HepG2 (cell line): ENCODE data around the gene GSK3A. TPM values are rescaled to one million over a fixed set of nuclear protein-coding genes. Genes with fewer than 3 reads are reported as not detected.

Source experiments
- HDAC1 ChIP-seq: sonication (generic); formaldehyde crosslinking; IDR thresholded peaks from 2 replicates; pipeline ENCODE4 v1.5.1; 2020; ENCODE audit warnings: mild to moderate bottlenecking, missing genetic modification reagents
- HMGXB4 ChIP-seq, 2 experiments: sonication (generic) in 1 of 2; formaldehyde crosslinking in 1 of 2; IDR thresholded peaks; 2 replicates each; pipeline versions ENCODE4 v1.4.0 to v1.6.1; 2018 to 2020; ENCODE audit warnings: missing genetic modification reagents in 2 of 2, borderline replicate concordance in 1 of 2, low read depth in 1 of 2, mild to moderate bottlenecking in 1 of 2, missing biosample characterization in 1 of 2
- KDM5B ChIP-seq: sonication (generic); formaldehyde crosslinking; IDR thresholded peaks from 2 replicates; pipeline ENCODE4 v1.4.0; 2020; ENCODE audit warnings: missing genetic modification reagents, mild to moderate bottlenecking, borderline replicate concordance
- NCOA2 ChIP-seq: sonication (generic); formaldehyde crosslinking; IDR thresholded peaks from 2 replicates; pipeline ENCODE4 v1.8.0; 2022; ENCODE audit warnings: inconsistent platforms
- NFYB ChIP-seq: sonication (generic); formaldehyde crosslinking; IDR thresholded peaks from 2 replicates; pipeline ENCODE4 v1.4.0; 2020; ENCODE audit warnings: missing genetic modification reagents
- PCBP1 ChIP-seq: fragments of 200-400 bp; formaldehyde crosslinking; IDR thresholded peaks from 2 replicates; pipeline ENCODE4 v1.6.1; 2017; ENCODE audit warnings: mild to moderate bottlenecking, low read depth, low read length, borderline replicate concordance
- SP4 ChIP-seq: sonication (generic); formaldehyde crosslinking; IDR thresholded peaks from 2 replicates; pipeline ENCODE4 v1.8.1; 2023; ENCODE audit warnings: mild to moderate bottlenecking, missing genetic modification reagents
- ZMAT3 ChIP-seq: sonication (generic); formaldehyde crosslinking; conservative IDR thresholded peaks from 2 replicates; pipeline ENCODE4 v1.7.0; 2021; ENCODE audit warnings: missing genetic modification reagents
- ZNF142 ChIP-seq: sonication (generic); formaldehyde crosslinking; IDR thresholded peaks from 2 replicates; pipeline ENCODE4 v1.4.0; 2020; ENCODE audit warnings: missing genetic modification reagents
- ZNF552 ChIP-seq: sonication (generic); formaldehyde crosslinking; IDR thresholded peaks from 2 replicates; pipeline ENCODE4 v1.9.0; 2022; ENCODE audit warnings: missing genetic modification reagents, mild to moderate bottlenecking, borderline replicate concordance
- ZNF607 ChIP-seq: sonication (generic); formaldehyde crosslinking; IDR thresholded peaks from 2 replicates; pipeline ENCODE4 v1.5.1; 2020; ENCODE audit warnings: missing genetic modification reagents, mild to moderate bottlenecking, borderline replicate concordance
- ZNF670 ChIP-seq: sonication (generic); formaldehyde crosslinking; IDR thresholded peaks from 2 replicates; pipeline ENCODE4 v1.8.0; 2022; ENCODE audit warnings: mild to moderate bottlenecking, missing genetic modification reagents, borderline replicate concordance
- polyA plus RNA-seq, 8 experiments: library from polyadenylated mRNA; depleted of rRNA in 3 of 8; stranded (reverse) in 7 of 8; unstranded in 1 of 8; fragments of >200 nt; fragmentation: Illumina TruSeq in 4 of 8; extraction: Trizol in 4 of 8; gene quantifications; 2 replicates each; pipeline versions ENCODE4 v1.2.1 to v1.2.3, GENCODE V29; 2011 to 2016; ENCODE audit warnings: low read depth in 4 of 8, missing spikeins in 1 of 8, mixed read lengths in 1 of 8; ENCODE audit not compliant: insufficient read depth in 1 of 8
- total RNA-seq, 5 experiments: library from RNA; depleted of rRNA; stranded (reverse); fragments of >200 nt; fragmentation: Illumina TruSeq; extraction: Trizol; gene quantifications; 2 replicates each; pipeline ENCODE4 v1.2.3, GENCODE V29; 2016; ENCODE audit warnings: low read depth in 1 of 5
- TF ChIP-seq, protein P1 (sequence below): sonication (generic); formaldehyde crosslinking; IDR thresholded peaks from 2 replicates; pipeline ENCODE4 v1.4.0; 2020; ENCODE audit warnings: missing genetic modification reagents
- TF ChIP-seq, protein P2 (sequence below): sonication (generic); formaldehyde crosslinking; IDR thresholded peaks from 2 replicates; pipeline ENCODE4 v1.5.0; 2020; ENCODE audit warnings: mild to moderate bottlenecking, low read depth, missing genetic modification reagents, borderline replicate concordance

Gene GSK3A
- total and polyA plus RNA-seq, 2 of the 13 experiments (the other 11 are each of a cell fraction or from before 2014, with no cell fraction given), result 16.9 to 52.5 TPM

- peak; percentile 99 for TF ChIP-seq NFYB
- peak; percentile 88; the same call in 1 of the 2 replicates for TF ChIP-seq PCBP1
- TF ChIP-seq HDAC1 (CRISPR knock-in tag), result peak; percentile 89
- TF ChIP-seq ZNF670, result 0 out of 2 replicates have a peak, but pooled peaks have one; percentile 64
- TF ChIP-seq ZNF142 (CRISPR knock-in tag), result no peak
- peak; percentile 82 to 87 for TF ChIP-seq HMGXB4 (CRISPR knock-in tag; IDR thresholded peaks at IDR 0.05; ENCODE audit: borderline replicate concordance in 1 of 2, low read depth in 1 of 2)
- peak; percentile 86; the same call in 1 of the 2 replicates for TF ChIP-seq ZMAT3
- TF ChIP-seq SP4 (CRISPR knock-in tag), result peak; percentile 84
- TF ChIP-seq KDM5B, result peak; percentile 64; the same call in 1 of the 2 replicates
- TF ChIP-seq ZNF607 (CRISPR knock-in tag), result peak; percentile 76; the same call in 1 of the 2 replicates
- TF ChIP-seq, protein P1, sequence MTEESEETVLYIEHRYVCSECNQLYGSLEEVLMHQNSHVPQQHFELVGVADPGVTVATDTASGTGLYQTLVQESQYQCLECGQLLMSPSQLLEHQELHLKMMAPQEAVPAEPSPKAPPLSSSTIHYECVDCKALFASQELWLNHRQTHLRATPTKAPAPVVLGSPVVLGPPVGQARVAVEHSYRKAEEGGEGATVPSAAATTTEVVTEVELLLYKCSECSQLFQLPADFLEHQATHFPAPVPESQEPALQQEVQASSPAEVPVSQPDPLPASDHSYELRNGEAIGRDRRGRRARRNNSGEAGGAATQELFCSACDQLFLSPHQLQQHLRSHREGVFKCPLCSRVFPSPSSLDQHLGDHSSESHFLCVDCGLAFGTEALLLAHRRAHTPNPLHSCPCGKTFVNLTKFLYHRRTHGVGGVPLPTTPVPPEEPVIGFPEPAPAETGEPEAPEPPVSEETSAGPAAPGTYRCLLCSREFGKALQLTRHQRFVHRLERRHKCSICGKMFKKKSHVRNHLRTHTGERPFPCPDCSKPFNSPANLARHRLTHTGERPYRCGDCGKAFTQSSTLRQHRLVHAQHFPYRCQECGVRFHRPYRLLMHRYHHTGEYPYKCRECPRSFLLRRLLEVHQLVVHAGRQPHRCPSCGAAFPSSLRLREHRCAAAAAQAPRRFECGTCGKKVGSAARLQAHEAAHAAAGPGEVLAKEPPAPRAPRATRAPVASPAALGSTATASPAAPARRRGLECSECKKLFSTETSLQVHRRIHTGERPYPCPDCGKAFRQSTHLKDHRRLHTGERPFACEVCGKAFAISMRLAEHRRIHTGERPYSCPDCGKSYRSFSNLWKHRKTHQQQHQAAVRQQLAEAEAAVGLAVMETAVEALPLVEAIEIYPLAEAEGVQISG (CRISPR knock-in tag), result peak; percentile 96
- no peak for TF ChIP-seq ZNF552
- TF ChIP-seq, protein P2, sequence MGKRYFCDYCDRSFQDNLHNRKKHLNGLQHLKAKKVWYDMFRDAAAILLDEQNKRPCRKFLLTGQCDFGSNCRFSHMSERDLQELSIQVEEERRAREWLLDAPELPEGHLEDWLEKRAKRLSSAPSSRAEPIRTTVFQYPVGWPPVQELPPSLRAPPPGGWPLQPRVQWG, result no peak
- TF ChIP-seq NCOA2 (CRISPR knock-in tag), result peak; percentile 47; the same call in 1 of the 2 replicates
Observed at GRCh38 chr19:42219812-42220750, 22.3 kb downstream of the GSK3A start, which contains the start of gene ZNF526 (continued).
